ENCODE results near the gene RABGAP1L.

DNA sequence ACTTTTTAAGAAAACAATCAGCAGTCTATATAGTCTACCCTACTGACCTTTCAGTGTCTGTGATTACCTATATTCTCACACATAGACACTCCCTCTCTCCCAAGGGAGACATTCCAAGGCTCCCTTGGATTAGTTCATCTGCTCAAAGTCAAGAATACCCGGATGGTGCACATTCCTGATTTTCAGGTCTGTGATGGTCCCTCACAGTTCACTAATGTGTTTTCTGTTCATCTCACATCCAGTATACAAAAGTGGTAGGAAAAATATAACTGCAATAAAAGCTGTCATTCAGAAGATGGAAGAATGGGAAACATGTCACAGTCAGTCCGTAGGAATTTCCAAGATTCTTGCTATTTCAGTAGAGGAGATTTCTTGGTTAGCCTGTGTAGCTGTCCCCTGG is 616.3 kb downstream of the RABGAP1L start:
- no peak for TF ChIP-seq EZH2 (IDR thresholded peaks at IDR 0.05; ENCODE audit: low read length)
- TF ChIP-seq, protein P1, sequence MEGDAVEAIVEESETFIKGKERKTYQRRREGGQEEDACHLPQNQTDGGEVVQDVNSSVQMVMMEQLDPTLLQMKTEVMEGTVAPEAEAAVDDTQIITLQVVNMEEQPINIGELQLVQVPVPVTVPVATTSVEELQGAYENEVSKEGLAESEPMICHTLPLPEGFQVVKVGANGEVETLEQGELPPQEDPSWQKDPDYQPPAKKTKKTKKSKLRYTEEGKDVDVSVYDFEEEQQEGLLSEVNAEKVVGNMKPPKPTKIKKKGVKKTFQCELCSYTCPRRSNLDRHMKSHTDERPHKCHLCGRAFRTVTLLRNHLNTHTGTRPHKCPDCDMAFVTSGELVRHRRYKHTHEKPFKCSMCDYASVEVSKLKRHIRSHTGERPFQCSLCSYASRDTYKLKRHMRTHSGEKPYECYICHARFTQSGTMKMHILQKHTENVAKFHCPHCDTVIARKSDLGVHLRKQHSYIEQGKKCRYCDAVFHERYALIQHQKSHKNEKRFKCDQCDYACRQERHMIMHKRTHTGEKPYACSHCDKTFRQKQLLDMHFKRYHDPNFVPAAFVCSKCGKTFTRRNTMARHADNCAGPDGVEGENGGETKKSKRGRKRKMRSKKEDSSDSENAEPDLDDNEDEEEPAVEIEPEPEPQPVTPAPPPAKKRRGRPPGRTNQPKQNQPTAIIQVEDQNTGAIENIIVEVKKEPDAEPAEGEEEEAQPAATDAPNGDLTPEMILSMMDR (optimal IDR thresholded peaks at IDR 0.05 in 1 of 3, IDR thresholded peaks at IDR 0.05 in 1 of 3, conservative IDR thresholded peaks at IDR 0.05 in 1 of 3; ENCODE audit: extremely low read depth in 1 of 3, insufficient read depth in 2 of 3, low read length in 3 of 3): no peak

Measured in keratinocyte (primary cell).